IMR-90 (cell line): Measurements from ENCODE around the gene THOC6. TPM values are rescaled to one million over a fixed set of nuclear protein-coding genes. Genes with fewer than 3 reads are reported as not detected.

Experiments
- ATAC-seq: fragments of 200-7000 bp; cut with Tn5 transposase; 2 replicates; pipeline ENCODE4 v1.9.1; 2020; ENCODE audit warnings: low read depth, mild to moderate bottlenecking, moderate library complexity
- BruUV-seq: library from RNA; stranded (reverse); fragments of 400-500 nt; replicated peaks from 2 replicates; lab custom pipeline; 2021; lab: Mats Ljungman, UMichigan
- CTCF ChIA-PET: fragments of 300-600 bp; formaldehyde crosslinking; extraction: SDS; loops from one replicate; lab custom pipeline; 2021; ENCODE audit warnings: antibody characterized with exemption; lab: Yijun Ruan, JAX
- POLR2A ChIA-PET: fragments of 300-600 bp; sonication (Branson Sonifier 250); formaldehyde crosslinking; loops from one replicate; lab custom pipeline; 2022; ENCODE audit warnings: antibody characterized with exemption; ENCODE audit not compliant: unreplicated experiment; lab: Charles Lee
- DNase-seq: peaks from one replicate; pipeline ENCODE4 v3.0.0; 2013
- H2AFZ ChIP-seq: replicated peaks from 2 replicates; pipeline ENCODE3; 2013; ENCODE audit warnings: low read length, mild to moderate bottlenecking; ENCODE audit not compliant: poor library complexity
- H2AK5ac ChIP-seq: 2 replicates; pipeline ENCODE4 v1.6.1; 2013; ENCODE audit warnings: low read depth, low read length, inconsistent platforms
- H2AK9ac ChIP-seq: replicated peaks from 2 replicates; pipeline ENCODE3; 2013; ENCODE audit warnings: mild to moderate bottlenecking, low read depth, low read length, moderate library complexity; ENCODE audit not compliant: poor library complexity
- H2BK120ac ChIP-seq: 2 replicates; pipeline ENCODE4 v1.6.1; 2013; ENCODE audit warnings: low read depth, low read length, inconsistent platforms
- H2BK15ac ChIP-seq: 3 replicates; pipeline ENCODE4 v1.6.1; 2013; ENCODE audit warnings: low read depth, low read length, inconsistent platforms
- H2BK20ac ChIP-seq: 2 replicates; pipeline ENCODE4 v1.6.1; 2013; ENCODE audit warnings: low read depth, mild to moderate bottlenecking, inconsistent platforms, low read length, moderate library complexity
- H2BK5ac ChIP-seq: 2 replicates; pipeline ENCODE4 v1.6.1; 2013; ENCODE audit warnings: mild to moderate bottlenecking, low read depth, low read length, inconsistent platforms; ENCODE audit not compliant: poor library complexity, severe bottlenecking
- H3K14ac ChIP-seq: replicated peaks from 2 replicates; pipeline ENCODE4 v1.6.1; 2013; ENCODE audit warnings: low read depth, low read length, inconsistent platforms
- H3K18ac ChIP-seq: 2 replicates; pipeline ENCODE4 v1.6.1; 2013; ENCODE audit warnings: low read depth, low read length, control low read depth
- H3K23ac ChIP-seq: 2 replicates; pipeline ENCODE4 v1.6.1; 2013; ENCODE audit warnings: low read depth, low read length, inconsistent platforms
- H3K27ac ChIP-seq: 2 replicates; pipeline ENCODE4 v1.5.1; 2013; ENCODE audit warnings: mild to moderate bottlenecking, control low read depth, low read length; ENCODE audit not compliant: insufficient read depth
- H3K27me3 ChIP-seq: 2 replicates; pipeline ENCODE4 v1.6.1; 2013; ENCODE audit warnings: low read length; ENCODE audit not compliant: control insufficient read depth, insufficient read depth
- H3K36me3 ChIP-seq: 2 replicates; pipeline ENCODE4 v1.6.1; 2013; ENCODE audit warnings: low read length, mixed read lengths; ENCODE audit not compliant: control insufficient read depth, insufficient read depth
- H3K4ac ChIP-seq: 2 replicates; pipeline ENCODE4 v1.6.1; 2013; ENCODE audit warnings: low read depth, low read length, inconsistent platforms
- H3K4me1 ChIP-seq: 2 replicates; pipeline ENCODE4 v1.6.1; 2013; ENCODE audit warnings: low read length, mixed read lengths; ENCODE audit not compliant: control insufficient read depth, insufficient read depth
- H3K4me2 ChIP-seq: 2 replicates; pipeline ENCODE4 v1.6.1; 2013; ENCODE audit warnings: low read depth, mild to moderate bottlenecking, control low read depth, low read length, moderate library complexity
- H3K4me3 ChIP-seq: 2 replicates; pipeline ENCODE4 v1.5.1; 2013; ENCODE audit warnings: low read depth, mild to moderate bottlenecking, control low read depth, low read length, moderate library complexity; ENCODE audit not compliant: insufficient read depth
- H3K56ac ChIP-seq: 2 replicates; pipeline ENCODE4 v1.6.1; 2013; ENCODE audit warnings: low read length, inconsistent platforms; ENCODE audit not compliant: insufficient read depth; ENCODE audit errors: extremely low read depth
- H3K79me1 ChIP-seq, 2 experiments: 2 replicates each; pipeline ENCODE4 v1.6.1; 2013; ENCODE audit warnings: low read length in 2 of 2, inconsistent platforms in 1 of 2, low read depth in 1 of 2
- H3K9ac ChIP-seq: 2 replicates; pipeline ENCODE4 v1.6.1; 2013; ENCODE audit warnings: low read depth, low read length, control low read depth
- H3K9me1 ChIP-seq: 2 replicates; pipeline ENCODE4 v1.6.1; 2013; ENCODE audit warnings: low read length, inconsistent platforms; ENCODE audit not compliant: insufficient read depth
- H3K9me3 ChIP-seq: 2 replicates; pipeline ENCODE4 v1.6.1; 2013; ENCODE audit warnings: low read length; ENCODE audit not compliant: control insufficient read depth, insufficient read depth
- H4K20me1 ChIP-seq: 2 replicates; pipeline ENCODE4 v1.6.1; 2013; ENCODE audit warnings: low read length, inconsistent platforms; ENCODE audit not compliant: insufficient read depth
- H4K5ac ChIP-seq: 2 replicates; pipeline ENCODE4 v1.6.1; 2013; ENCODE audit warnings: mild to moderate bottlenecking, low read depth, low read length, control low read depth
- H4K8ac ChIP-seq, 2 experiments: 2 replicates each; pipeline ENCODE4 v1.6.1; 2013; ENCODE audit warnings: low read depth in 2 of 2, low read length in 2 of 2, control low read depth in 1 of 2, inconsistent platforms in 1 of 2
- H4K91ac ChIP-seq: 2 replicates; pipeline ENCODE4 v1.6.1; 2013; ENCODE audit warnings: low read depth, low read length, inconsistent platforms; ENCODE audit not compliant: insufficient read depth
- CEBPB ChIP-seq: IDR thresholded peaks from 2 replicates; pipeline ENCODE4 v1.6.1; 2012; ENCODE audit warnings: low read depth, low read length, improper control_type of control experiment
- CHD1 ChIP-seq: IDR thresholded peaks from 2 replicates; pipeline ENCODE4 v1.6.1; 2012; ENCODE audit warnings: low read depth, low read length, improper control_type of control experiment
- MAFK ChIP-seq: IDR thresholded peaks from 2 replicates; pipeline ENCODE4 v1.6.1; 2012; ENCODE audit warnings: low read depth, low read length, improper control_type of control experiment
- POLR2A ChIP-seq: IDR thresholded peaks from 2 replicates; pipeline ENCODE4 v1.6.1; 2012; ENCODE audit warnings: mild to moderate bottlenecking, low read depth, low read length
- RFX5 ChIP-seq: IDR thresholded peaks from 2 replicates; pipeline ENCODE4 v1.8.0; 2012; ENCODE audit warnings: low read depth, mild to moderate bottlenecking, low read length, moderate library complexity
- SMC3 ChIP-seq: fragments of 150-350 bp; IDR thresholded peaks from 2 replicates; pipeline ENCODE4 v1.6.1; 2016; ENCODE audit warnings: low read depth, mild to moderate bottlenecking, antibody characterized with exemption, low read length, moderate library complexity
- WGBS, 2 experiments: methylation state at CpG; one replicate each; pipeline versions ENCODE4 v1.1.5 to v1.1.7; 2013; ENCODE audit warnings: missing lambda C conversion rate in 2 of 2; ENCODE audit not compliant: insufficient read length in 1 of 2; ENCODE audit errors: extremely low coverage in 2 of 2; 5-methylcytosine and 5-hydroxymethylcytosine counted together
- dilution Hi-C: fragments of 300-500 bp; cut with HindIII; formaldehyde crosslinking; loops from one replicate; pipeline ENCODE4 v1.14.3; 2018; ENCODE audit warnings: low sequenced_read_pairs; ENCODE audit not compliant: unreplicated experiment
- in situ Hi-C: fragments of 300-500 bp; cut with MboI; formaldehyde crosslinking; loops from 3 replicates; pipeline ENCODE4 v1.14.3; 2019; ENCODE audit warnings: low sequenced_read_pairs, inconsistent platforms, mixed read lengths
- intact Hi-C: fragments of 100-400 bp; cut with micrococcal nuclease; formaldehyde crosslinking; loops from 2 replicates; pipeline ENCODE4 v1.10.0; 2022
- polyA plus RNA-seq, 3 experiments: library from polyadenylated mRNA; depleted of rRNA; stranded (reverse); fragments of >200 nt; gene quantifications; 2 replicates each; pipeline ENCODE4 v1.2.3, GENCODE V29; 2012; ENCODE audit warnings: low replicate concordance in 1 of 3
- total RNA-seq: library from RNA; depleted of rRNA; stranded (reverse); fragments of >200 nt; gene quantifications from 2 replicates; pipeline ENCODE4 v1.2.3, GENCODE V29; 2012

THOC6 gene
- total and polyA plus RNA-seq, 2 of the 4 experiments (the other 2 are of a cell fraction), result 16.8 to 23.1 TPM

GRCh38 chr16:3036726-3037315, 13.0 kb downstream of the THOC6 start, which contains the start of gene BICDL2:
BICDL2 (minus strand) TSS chr16:3036944; CDS start chr16:3035496, 1,448 bp downstream.
- Histone ChIP-seq H2AK5ac (no peak within 1 kb of the TSS), H3K23ac (no peak within 1 kb of the TSS), H3K56ac (no peak within 1 kb of the TSS), H4K91ac (no peak within 1 kb of the TSS), H2AFZ (no peak within 1 kb of the TSS), H4K5ac (no peak within 1 kb of the TSS), H4K20me1 (no peaks in the 10 kb centered on the region), H2BK5ac (no peak within 1 kb of the TSS), H3K4me1 (no peaks in the 10 kb centered on the region), H3K4ac (no peak within 1 kb of the TSS), H3K9ac (no peak within 1 kb of the TSS), H2BK20ac (no peak within 1 kb of the TSS), H3K4me3 (no peak within 1 kb of the TSS), H2AK9ac (no peak within 1 kb of the TSS), H3K27ac (no peak within 1 kb of the TSS), H4K8ac (no peak within 1 kb of the TSS), H3K14ac (no peak within 1 kb of the TSS), H3K9me1 (no peaks in the 10 kb centered on the region), H3K9me3 (no peaks in the 10 kb centered on the region), H2BK15ac (no peak within 1 kb of the TSS), H3K79me1 (no peaks in the 10 kb centered on the region), H2BK120ac (no peak within 1 kb of the TSS), H3K27me3 (peaks cover 74% of the 10 kb centered on the region), H3K36me3 (no peaks in the 10 kb centered on the region), H3K18ac (no peak within 1 kb of the TSS), H3K4me2 (no peak within 1 kb of the TSS)
- POLR2A ChIA-PET, result no interaction called here
- in situ Hi-C loops (no loop called here), intact Hi-C loops (no loop called here), dilution Hi-C loops (no loop called here)
- DNase-seq, result no peak
- WGBS, 2 experiments, result 6% methylated on average over 24 of the region's 44 CpGs; no CpG with 5 or more reads in 1 of the 2 experiments
- CTCF ChIA-PET, result no interaction called here
- no peak for ATAC-seq
- TF ChIP-seq SMC3, result no peak
- no peak for TF ChIP-seq RFX5
- no peak for TF ChIP-seq MAFK
- TF ChIP-seq CHD1, result no peak
- TF ChIP-seq POLR2A, result no peak
- TF ChIP-seq CEBPB, result no peak
- no TSS peak for BruUV-seq
